ENCODE results near the gene ANKRD17. TPM values are rescaled to one million over a fixed set of nuclear protein-coding genes. Genes with fewer than 3 reads are reported as not detected.

Gene ANKRD17
- total RNA-seq, 4 donors from 2014 or later, result 25.0 to 75.6 (median 56.7) TPM

DNA sequence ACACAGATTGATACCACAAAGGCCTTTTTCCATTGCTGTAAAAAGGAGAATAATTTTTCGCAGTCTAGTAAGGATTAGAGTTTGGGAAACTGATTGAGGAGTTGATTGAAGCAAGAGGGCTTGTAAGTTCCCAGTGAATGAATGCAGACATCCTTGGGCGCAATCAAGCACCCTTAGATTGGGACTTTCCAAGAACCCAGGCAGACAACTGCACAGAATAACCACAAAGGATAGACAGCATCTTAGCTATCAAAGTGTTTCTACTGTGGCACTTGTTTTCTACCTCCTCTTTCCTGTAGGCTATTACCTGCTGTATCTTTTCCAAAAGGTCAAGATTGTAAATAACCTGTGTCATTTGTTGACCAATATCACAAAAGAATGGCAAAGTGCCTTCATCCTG, 191.7 kb downstream of the ANKRD17 start:
- H3K9me3 ChIP-seq, result no peaks in the 10 kb centered on the region
- H3K27me3 ChIP-seq, result no peaks in the 10 kb centered on the region
- TF ChIP-seq POLR2A (IDR thresholded peaks at IDR 0.05), result no peak
- TF ChIP-seq, protein P1, sequence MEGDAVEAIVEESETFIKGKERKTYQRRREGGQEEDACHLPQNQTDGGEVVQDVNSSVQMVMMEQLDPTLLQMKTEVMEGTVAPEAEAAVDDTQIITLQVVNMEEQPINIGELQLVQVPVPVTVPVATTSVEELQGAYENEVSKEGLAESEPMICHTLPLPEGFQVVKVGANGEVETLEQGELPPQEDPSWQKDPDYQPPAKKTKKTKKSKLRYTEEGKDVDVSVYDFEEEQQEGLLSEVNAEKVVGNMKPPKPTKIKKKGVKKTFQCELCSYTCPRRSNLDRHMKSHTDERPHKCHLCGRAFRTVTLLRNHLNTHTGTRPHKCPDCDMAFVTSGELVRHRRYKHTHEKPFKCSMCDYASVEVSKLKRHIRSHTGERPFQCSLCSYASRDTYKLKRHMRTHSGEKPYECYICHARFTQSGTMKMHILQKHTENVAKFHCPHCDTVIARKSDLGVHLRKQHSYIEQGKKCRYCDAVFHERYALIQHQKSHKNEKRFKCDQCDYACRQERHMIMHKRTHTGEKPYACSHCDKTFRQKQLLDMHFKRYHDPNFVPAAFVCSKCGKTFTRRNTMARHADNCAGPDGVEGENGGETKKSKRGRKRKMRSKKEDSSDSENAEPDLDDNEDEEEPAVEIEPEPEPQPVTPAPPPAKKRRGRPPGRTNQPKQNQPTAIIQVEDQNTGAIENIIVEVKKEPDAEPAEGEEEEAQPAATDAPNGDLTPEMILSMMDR (IDR thresholded peaks at IDR 0.05), result no peak
- no peaks in the 10 kb centered on the region for H3K4me1 ChIP-seq
- no peak overlapping the region for H3K27ac ChIP-seq
- no peaks in the 10 kb centered on the region for H3K36me3 ChIP-seq
- DNase-seq, result no peak
- intact Hi-C loops (cut with DNase I; ENCODE audit: low total_unique reads), result loop anchor here (5.0 kb wide), 1 partner anchor 190 kb away; the partner anchor contains the start of gene ANKRD17
- H3K4me3 ChIP-seq, result no peak overlapping the region

DNA sequence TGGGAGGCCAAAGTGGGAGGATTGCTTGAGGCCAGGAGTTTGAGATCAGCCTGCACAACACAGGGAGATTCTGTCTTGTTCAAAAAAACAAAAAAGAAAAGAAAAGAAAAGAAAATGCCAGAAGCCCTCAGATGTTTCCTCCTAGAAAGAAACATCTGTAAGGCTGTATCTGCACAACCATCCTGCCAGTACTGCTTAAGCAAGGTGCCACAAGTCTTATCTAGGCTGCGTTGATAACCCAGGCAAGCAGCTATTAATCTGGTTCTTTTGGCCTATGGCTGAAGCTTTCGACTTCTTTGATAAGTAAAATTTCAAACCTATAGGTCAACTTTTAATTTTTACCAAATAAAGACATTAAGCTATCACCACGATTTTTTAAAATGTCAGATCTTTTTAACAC, 192.2 kb downstream of the ANKRD17 start:
- no peak overlapping the region for H3K27ac ChIP-seq
- H3K4me1 ChIP-seq, result no peaks in the 10 kb centered on the region
- intact Hi-C loops (cut with DNase I; ENCODE audit: low total_unique reads), result loop anchor here (5.0 kb wide), 1 partner anchor 191 kb away; the partner anchor contains the start of gene ANKRD17
- no peak for DNase-seq
- H3K27me3 ChIP-seq, result no peaks in the 10 kb centered on the region
- H3K9me3 ChIP-seq, result no peaks in the 10 kb centered on the region
- H3K36me3 ChIP-seq, result no peaks in the 10 kb centered on the region
- H3K4me3 ChIP-seq, result no peak overlapping the region
- TF ChIP-seq POLR2A (IDR thresholded peaks at IDR 0.05), result no peak
- TF ChIP-seq, protein P1 (IDR thresholded peaks at IDR 0.05), result no peak

DNA sequence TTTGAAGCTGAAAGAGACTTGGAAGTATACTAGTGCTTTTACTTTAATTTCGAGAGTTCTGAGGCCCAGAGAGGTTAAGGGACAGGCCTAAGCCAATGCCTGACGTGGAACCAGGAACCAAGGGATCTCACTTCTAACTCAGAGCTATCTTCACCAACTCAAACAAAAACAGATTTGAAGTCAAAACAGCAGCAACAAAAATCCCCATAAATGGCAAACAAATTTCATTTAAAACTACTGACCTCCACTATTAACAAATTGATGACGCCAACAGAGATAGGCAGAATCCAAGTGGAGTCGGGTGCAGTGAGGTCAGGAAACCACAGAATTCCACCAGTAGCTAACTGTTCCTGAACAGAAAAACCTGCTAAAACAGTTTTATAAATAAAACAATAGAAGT, 194.1 kb downstream of the ANKRD17 start:
- intact Hi-C loops (cut with DNase I; ENCODE audit: low total_unique reads), result no loop called here
- Histone ChIP-seq H3K4me1 (no peaks in the 10 kb centered on the region), H3K27me3 (no peaks in the 10 kb centered on the region), H3K27ac (no peak overlapping the region), H3K4me3 (no peak overlapping the region), H3K36me3 (no peaks in the 10 kb centered on the region), H3K9me3 (no peaks in the 10 kb centered on the region)
- no peak for TF ChIP-seq POLR2A (IDR thresholded peaks at IDR 0.05)
- TF ChIP-seq, protein P1 (IDR thresholded peaks at IDR 0.05), result no peak
- no peak for DNase-seq

DNA sequence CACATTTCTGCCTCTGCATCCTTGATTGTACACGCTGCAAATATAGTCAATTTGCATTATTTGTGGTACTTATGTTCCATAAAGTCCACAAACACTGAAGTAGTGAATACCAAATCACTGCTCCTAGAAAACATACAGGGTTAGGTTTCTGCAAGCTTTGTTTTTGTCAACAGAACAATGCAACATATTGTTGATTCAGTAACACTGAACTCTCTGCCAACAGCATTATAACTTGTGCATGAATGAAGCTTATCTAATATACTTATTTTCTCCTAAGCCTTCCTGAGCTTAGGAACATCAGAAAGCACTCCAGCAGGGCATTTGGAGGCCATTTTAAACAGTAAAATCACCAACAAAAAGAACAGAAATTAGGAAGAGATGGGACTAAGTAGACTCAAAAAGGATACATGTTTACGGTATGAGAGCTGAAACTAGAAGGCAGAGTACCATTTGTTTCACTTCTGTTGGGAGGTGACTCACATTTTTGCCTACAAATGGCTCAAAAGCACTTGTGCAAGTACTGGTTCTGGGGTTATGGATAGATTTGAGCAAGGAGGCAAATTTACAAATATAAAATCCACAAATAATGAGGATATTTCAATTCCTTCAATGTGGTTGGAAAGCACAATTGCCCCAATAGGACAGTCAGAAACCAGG, 203.2 kb downstream of the ANKRD17 start:
- Histone ChIP-seq H3K27me3 (no peaks in the 10 kb centered on the region), H3K36me3 (no peaks in the 10 kb centered on the region), H3K4me1 (no peaks in the 10 kb centered on the region), H3K27ac (no peak overlapping the region), H3K9me3 (no peaks in the 10 kb centered on the region), H3K4me3 (no peak overlapping the region)
- no peak for DNase-seq
- TF ChIP-seq, protein P1 (IDR thresholded peaks at IDR 0.05), result no peak
- TF ChIP-seq POLR2A (IDR thresholded peaks at IDR 0.05), result no peak
- intact Hi-C loops (cut with DNase I; ENCODE audit: low total_unique reads), result no loop called here

DNA sequence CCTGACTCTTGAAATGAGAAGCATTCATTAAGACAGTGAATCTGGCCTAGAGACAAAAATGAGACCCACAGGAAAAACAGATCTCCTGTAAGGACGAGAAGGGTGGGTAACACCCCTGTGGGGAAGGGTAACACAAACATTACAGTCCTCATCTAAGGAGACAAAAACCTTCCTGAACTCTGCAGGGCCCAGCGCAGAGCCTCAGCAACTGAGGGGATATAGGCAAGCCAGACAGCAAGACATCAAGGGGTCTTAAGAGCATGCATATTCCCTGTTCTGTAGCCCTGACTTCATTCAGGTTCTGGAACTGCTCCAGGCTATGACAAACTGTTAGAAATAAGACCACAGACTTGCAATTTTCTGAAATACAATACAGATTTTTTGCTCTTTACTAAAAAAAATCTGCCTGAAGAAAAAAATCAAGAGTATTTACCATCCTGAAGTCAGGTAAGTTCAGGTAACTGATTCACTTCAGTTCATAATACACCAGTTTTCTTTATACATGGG, 204.6 kb downstream of the ANKRD17 start:
- H3K36me3 ChIP-seq, result no peaks in the 10 kb centered on the region

More for the DNA sequence above, 204.6 kb downstream of the ANKRD17 start:
- H3K9me3 ChIP-seq, result no peaks in the 10 kb centered on the region
- TF ChIP-seq, protein P1 (IDR thresholded peaks at IDR 0.05), result no peak
- TF ChIP-seq POLR2A (IDR thresholded peaks at IDR 0.05), result no peak
- H3K27ac ChIP-seq, result no peak overlapping the region
- H3K4me3 ChIP-seq, result no peak overlapping the region
- no peaks in the 10 kb centered on the region for H3K27me3 ChIP-seq
- intact Hi-C loops (cut with DNase I; ENCODE audit: low total_unique reads), result no loop called here
- no peak for DNase-seq
- no peaks in the 10 kb centered on the region for H3K4me1 ChIP-seq

All from uterus (tissue), 4 donors.